ENCODE data around the gene IPCEF1.

The IPCEF1 gene

GRCh38 chr6:154363821-154364220 is 7.2 kb upstream of the IPCEF1 start:
- TF ChIP-seq CTCF (IDR thresholded peaks at IDR 0.05; ENCODE audit: control insufficient read depth, extremely low read depth, insufficient read depth) = no peak
- no peak for DNase-seq (ENCODE audit: low read depth)

GRCh38 chr6:154361476-154361875 is 4.9 kb upstream of the IPCEF1 start:
- no peak for DNase-seq (ENCODE audit: low read depth)
- H3K4me3 ChIP-seq (ENCODE audit: low read depth, low read length) = no peak overlapping the region
- TF ChIP-seq CTCF (IDR thresholded peaks at IDR 0.05; ENCODE audit: control insufficient read depth, extremely low read depth, insufficient read depth) = no peak

More at GRCh38 chr6:154363821-154364220, 7.2 kb upstream of the IPCEF1 start:
- no peak overlapping the region for H3K4me3 ChIP-seq (ENCODE audit: low read depth, low read length)

GRCh38 chr6:154360476-154360875 is 3.9 kb upstream of the IPCEF1 start:
- no peak overlapping the region for H3K4me3 ChIP-seq (ENCODE audit: low read depth, low read length)
- TF ChIP-seq CTCF (IDR thresholded peaks at IDR 0.05; ENCODE audit: control insufficient read depth, extremely low read depth, insufficient read depth) = no peak
- DNase-seq (ENCODE audit: low read depth) = no peak

- H3K4me3 ChIP-seq (ENCODE audit: low read depth, low read length) = no peak overlapping the region
- no peak for DNase-seq (ENCODE audit: low read depth)
- no peak for TF ChIP-seq CTCF (IDR thresholded peaks at IDR 0.05; ENCODE audit: control insufficient read depth, extremely low read depth, insufficient read depth)
These were observed 3.1 kb upstream of the IPCEF1 start for GRCh38 chr6:154359679-154360078.

GRCh38 chr6:154359161-154359574 is 2.6 kb upstream of the IPCEF1 start:
- no peak overlapping the region for H3K4me3 ChIP-seq (ENCODE audit: low read depth, low read length)
- no peak for TF ChIP-seq CTCF (IDR thresholded peaks at IDR 0.05; ENCODE audit: control insufficient read depth, extremely low read depth, insufficient read depth)
- no peak for DNase-seq (ENCODE audit: low read depth)

GRCh38 chr6:154358019-154358545 is 1.5 kb upstream of the IPCEF1 start:
- no peak for TF ChIP-seq CTCF (IDR thresholded peaks at IDR 0.05; ENCODE audit: control insufficient read depth, extremely low read depth, insufficient read depth)
- H3K4me3 ChIP-seq (ENCODE audit: low read depth, low read length) = no peak overlapping the region
- DNase-seq (ENCODE audit: low read depth) = no peak

GRCh38 chr6:154356113-154356512 is 490 bp downstream of the IPCEF1 start:
- no peak for TF ChIP-seq CTCF (IDR thresholded peaks at IDR 0.05; ENCODE audit: control insufficient read depth, extremely low read depth, insufficient read depth)
- H3K4me3 ChIP-seq (ENCODE audit: low read depth, low read length) = no peak overlapping the region
- no peak for DNase-seq (ENCODE audit: low read depth)
